K562 (cell line): ENCODE measurements around the gene DENND6B. TPM values are rescaled to one million over a fixed set of nuclear protein-coding genes. Genes with fewer than 3 reads are reported as not detected.
A peak's percentile ranks its signal among the peaks of the same experiment; 100 is the strongest.

Experiments used
- ATAC-seq: fragments of 200-7000 bp; cut with Tn5 transposase; 3 replicates; pipeline ENCODE4 v1.9.1; 2020; ENCODE audit warnings: moderate library complexity
- BruUV-seq: library from RNA; stranded (reverse); fragments of 400-500 nt; replicated peaks from 2 replicates; lab custom pipeline; 2021; lab: Mats Ljungman, UMichigan
- CTCF ChIA-PET: fragments of 300-600 bp; formaldehyde crosslinking; extraction: SDS; loops from one replicate; lab custom pipeline; 2021; ENCODE audit warnings: low intra/inter-chr PET ratio; lab: Yijun Ruan, JAX
- POLR2A ChIA-PET: fragments of 300-600, 350-650 bp; sonication (Branson Sonifier 250); formaldehyde crosslinking; extraction: SDS; loops from one replicate; lab custom pipeline; 2021; ENCODE audit warnings: antibody characterized with exemption, inconsistent platforms; lab: Yijun Ruan, JAX
- DNase-seq, 4 experiments: peaks; one replicate each; pipeline versions ENCODE4 v3.0.0 to v3.0.0-alpha.2; 2011 to 2018; ENCODE audit warnings: low spot score in 3 of 4, mixed read lengths in 3 of 4; ENCODE audit errors: extremely low read depth in 1 of 4
- FAIRE-seq: peaks from 2 replicates; lab custom pipeline; 2011; peaks lifted over from hg19 to GRCh38; lab: Jason Lieb, UNC
- H2AFZ ChIP-seq: 2 replicates; pipeline ENCODE4 v1.6.0; 2011; ENCODE audit warnings: low read depth, low read length, control low read depth, inconsistent platforms
- H3K27ac ChIP-seq: fragments of 200-600 bp; 3 replicates; pipeline ENCODE4 v1.8.0; 2011; ENCODE audit warnings: low read depth, mild to moderate bottlenecking, control low read depth, inconsistent platforms, low read length, moderate library complexity, mixed read lengths; ENCODE audit errors: extremely low read depth
- H3K27me3 ChIP-seq, 2 experiments: fragments of 300-600 bp in 1 of 2; 2 replicates in 1 of 2; 3 replicates in 1 of 2; pipeline versions ENCODE4 v1.6.0 to v1.8.0; 2011; ENCODE audit warnings: inconsistent platforms in 2 of 2, low read length in 2 of 2, mild to moderate bottlenecking in 1 of 2, mixed read lengths in 1 of 2, moderate library complexity in 1 of 2; ENCODE audit not compliant: control insufficient read depth in 2 of 2, insufficient read depth in 2 of 2
- H3K36me3 ChIP-seq: fragments of 300-600 bp; 3 replicates; pipeline ENCODE4 v1.8.0; 2011; ENCODE audit warnings: mild to moderate bottlenecking, low read length, inconsistent platforms; ENCODE audit not compliant: control insufficient read depth, insufficient read depth
- H3K4me1 ChIP-seq, 2 experiments: fragments of 200-600 bp in 1 of 2; replicated peaks in 1 of 2; 2 replicates in 1 of 2; 3 replicates in 1 of 2; pipeline versions ENCODE4 v1.5.1 to v1.8.0; 2011; ENCODE audit warnings: inconsistent platforms in 2 of 2, low read length in 2 of 2, mild to moderate bottlenecking in 1 of 2, mixed read lengths in 1 of 2, moderate library complexity in 1 of 2; ENCODE audit not compliant: control insufficient read depth in 2 of 2, insufficient read depth in 2 of 2
- H3K4me2 ChIP-seq: 2 replicates; pipeline ENCODE4 v1.6.1; 2011; ENCODE audit warnings: low read length, control low read depth, inconsistent platforms, mixed read lengths; ENCODE audit not compliant: insufficient read depth
- H3K4me3 ChIP-seq: fragments of 200-600 bp; sonication (generic), shearing (Covaris generic); 2 replicates; pipeline ENCODE4 v1.5.1; 2016; ENCODE audit warnings: control low read depth, inconsistent platforms
- H3K79me2 ChIP-seq: fragments of 200-600 bp; 3 replicates; pipeline ENCODE4 v1.8.0; 2011; ENCODE audit warnings: low read length, inconsistent platforms; ENCODE audit not compliant: control insufficient read depth, insufficient read depth
- H3K9ac ChIP-seq, 2 experiments: 2 replicates each; pipeline versions ENCODE4 v1.6.0 to v1.6.1; 2011; ENCODE audit warnings: low read depth in 2 of 2, low read length in 2 of 2, control low read depth in 1 of 2, inconsistent platforms in 1 of 2, mild to moderate bottlenecking in 1 of 2, mixed read lengths in 1 of 2; ENCODE audit not compliant: insufficient read depth in 1 of 2
- H3K9me1 ChIP-seq: one replicate; pipeline ENCODE4 v1.6.0; 2011; ENCODE audit warnings: inconsistent platforms, mild to moderate bottlenecking, low read length, moderate library complexity; ENCODE audit not compliant: control insufficient read depth, insufficient read depth
- H3K9me3 ChIP-seq: replicated peaks from 2 replicates; pipeline ENCODE4 v1.5.1; 2011; ENCODE audit warnings: low read depth, low read length, inconsistent platforms; ENCODE audit not compliant: control insufficient read depth, insufficient read depth
- H4K20me1 ChIP-seq: replicated peaks from 2 replicates; pipeline ENCODE4 v1.6.1; 2011; ENCODE audit warnings: low read length, inconsistent platforms, mixed read lengths; ENCODE audit not compliant: control insufficient read depth, insufficient read depth
- MIER1 ChIP-seq: fragments of 450-650 bp; IDR thresholded peaks from 2 replicates; pipeline ENCODE4 v1.6.1; 2016; ENCODE audit warnings: antibody characterized with exemption, mild to moderate bottlenecking, low read depth
- NFYB ChIP-seq: IDR thresholded peaks from 2 replicates; pipeline ENCODE4 v1.6.1; 2011; ENCODE audit warnings: mild to moderate bottlenecking, moderate library complexity; ENCODE audit not compliant: insufficient read length; ENCODE audit errors: extremely low read depth
- PRPF4 ChIP-seq: fragments of 200-400 bp; formaldehyde crosslinking; IDR thresholded peaks from one replicate; pipeline ENCODE4 v1.6.1; 2017; ENCODE audit warnings: low read length, low read depth, mild to moderate bottlenecking; ENCODE audit not compliant: insufficient read depth, poor library complexity, severe bottlenecking
- SLC30A9 ChIP-seq: fragments of 250-450 bp; sonication (Bioruptor Pico); IDR thresholded peaks from 2 replicates; pipeline ENCODE4 v1.8.0; 2022; ENCODE audit warnings: mild to moderate bottlenecking, moderate library complexity
- ZBTB33 ChIP-seq: sonication (generic); formaldehyde crosslinking; IDR thresholded peaks from 2 replicates; pipeline ENCODE4 v1.8.1; 2023; ENCODE audit warnings: mild to moderate bottlenecking, missing genetic modification reagents
- ZNF165 ChIP-seq: fragments of 250-450 bp; sonication (Bioruptor Pico); IDR thresholded peaks from 2 replicates; pipeline ENCODE4 v1.4.0; 2020; ENCODE audit warnings: borderline replicate concordance
- ZNF707 ChIP-seq: fragments of 250-450 bp; sonication (Bioruptor Pico); conservative IDR thresholded peaks from 2 replicates; pipeline ENCODE4 v1.8.0; 2022; ENCODE audit warnings: inconsistent platforms, mild to moderate bottlenecking, moderate library complexity
- WGBS: fragments of 100-300 bp; shearing (Covaris generic); methylation state at CpG from one replicate; pipeline ENCODE4 v1.1.6; 2016; ENCODE audit warnings: low coverage, mixed read lengths; ENCODE audit not compliant: insufficient coverage; ENCODE audit errors: missing lambda C conversion rate; 5-methylcytosine and 5-hydroxymethylcytosine counted together
- in situ Hi-C: fragments of 300-500 bp; cut with MboI; formaldehyde crosslinking; loops from 4 replicates; pipeline ENCODE4 v1.15.0; 2018; ENCODE audit warnings: inconsistent platforms, mixed read lengths
- intact Hi-C: fragments of 100-400 bp; cut with micrococcal nuclease; formaldehyde crosslinking; loops from 2 replicates; pipeline ENCODE4 v1.14.2; 2022
- polyA plus RNA-seq, 8 experiments: library from polyadenylated mRNA; depleted of rRNA in 4 of 8; stranded (reverse) in 5 of 8; unstranded in 3 of 8; fragments of >200 nt; fragmentation: Nextera tagmentation in 2 of 8; fragmentation: Illumina TruSeq in 1 of 8; extraction: Ambion mirVana in 2 of 8; extraction: Trizol in 1 of 8; gene quantifications; 2 replicates each; pipeline versions ENCODE4 v1.2.1 to v1.2.3, GENCODE V29; 2011 to 2014; ENCODE audit warnings: inconsistent platforms in 1 of 8, missing spikeins in 1 of 8
- total RNA-seq, 7 experiments: library from RNA; depleted of rRNA in 6 of 7; stranded (reverse); fragments of >200 nt in 6 of 7; fragmentation: Illumina TruSeq in 2 of 7; extraction: Trizol in 2 of 7; gene quantifications; 2 replicates each; pipeline versions ENCODE4 v1.2.1 to v1.2.3, GENCODE V29; 2011 to 2021; ENCODE audit warnings: low replicate concordance in 1 of 7
- TF ChIP-seq, protein P1 (sequence below), 2 experiments: IDR thresholded peaks; 2 replicates each; pipeline ENCODE4 v1.6.1; 2011; ENCODE audit warnings: borderline replicate concordance in 1 of 2, control low read depth in 1 of 2, low read depth in 1 of 2, low read length in 1 of 2, mild to moderate bottlenecking in 1 of 2, mixed read lengths in 1 of 2, moderate library complexity in 1 of 2; ENCODE audit not compliant: insufficient read depth in 1 of 2, insufficient read length in 1 of 2, poor library complexity in 1 of 2, severe bottlenecking in 1 of 2; ENCODE audit errors: extremely low read depth in 1 of 2

Gene DENND6B
- total and polyA plus RNA-seq, 9 of the 15 experiments (the other 6 are each of a cell fraction or from before 2014, with no cell fraction given): 0.07 to 3.7 (median 1.5) TPM

DNA sequence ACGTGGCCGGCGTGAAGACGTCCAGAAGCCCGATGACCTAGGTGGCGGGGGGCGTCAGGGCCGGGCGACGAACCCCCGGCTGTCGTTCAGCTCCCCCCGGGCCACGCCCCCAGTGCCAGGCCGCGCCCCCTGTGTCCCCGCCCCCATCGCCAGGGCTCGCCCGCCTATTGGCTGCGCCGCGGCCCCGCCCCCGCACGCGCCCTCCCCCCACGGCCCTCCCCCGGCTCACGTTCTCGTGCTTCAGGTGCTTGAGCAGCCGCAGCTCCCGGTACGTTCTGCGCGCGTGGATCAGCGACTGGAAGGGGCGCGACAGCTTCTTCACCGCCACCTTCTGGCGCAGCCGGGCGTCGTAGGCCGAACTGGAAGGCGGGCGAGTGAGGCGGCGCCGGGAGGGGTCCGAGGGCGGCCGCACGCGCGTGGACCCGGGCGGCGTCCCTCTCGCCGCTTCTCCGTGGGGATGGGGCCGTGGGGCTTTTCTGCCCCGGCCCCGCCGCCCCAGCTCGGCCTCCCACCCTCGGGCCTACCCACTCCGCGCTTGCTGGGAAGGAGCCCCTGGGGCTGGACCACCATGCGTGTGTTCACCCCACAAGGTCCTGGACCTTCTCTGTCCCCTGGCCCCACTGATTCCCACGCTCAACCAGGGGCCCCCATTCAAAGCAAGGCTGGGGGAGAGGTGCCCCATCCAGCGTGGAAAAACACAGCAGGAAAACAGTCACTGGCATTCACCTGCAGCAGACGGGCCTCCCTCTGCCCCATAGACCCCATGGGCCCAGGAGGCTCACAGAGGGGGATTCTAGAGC is 59.0 kb downstream of the DENND6B start (continued):
- no peak for TF ChIP-seq PRPF4
- no peak for TF ChIP-seq ZNF707
- no peak for TF ChIP-seq SLC30A9 (CRISPR knock-in tag)
- no peak for TF ChIP-seq NFYB
- TF ChIP-seq MIER1: no peak
- TF ChIP-seq, protein P1, sequence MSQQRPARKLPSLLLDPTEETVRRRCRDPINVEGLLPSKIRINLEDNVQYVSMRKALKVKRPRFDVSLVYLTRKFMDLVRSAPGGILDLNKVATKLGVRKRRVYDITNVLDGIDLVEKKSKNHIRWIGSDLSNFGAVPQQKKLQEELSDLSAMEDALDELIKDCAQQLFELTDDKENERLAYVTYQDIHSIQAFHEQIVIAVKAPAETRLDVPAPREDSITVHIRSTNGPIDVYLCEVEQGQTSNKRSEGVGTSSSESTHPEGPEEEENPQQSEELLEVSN (IDR thresholded peaks at IDR 0.05; ENCODE audit: borderline replicate concordance in 1 of 2, extremely low read depth in 1 of 2, insufficient read depth in 1 of 2, insufficient read length in 1 of 2, low read depth in 1 of 2, low read length in 1 of 2, poor library complexity in 1 of 2, severe bottlenecking in 1 of 2): peak in 1 of 2 experiments; percentile 68

GRCh38 chr22:50266994-50267393 is 59.8 kb downstream of the DENND6B start:
- H2AFZ ChIP-seq: no peak overlapping the region
- FAIRE-seq (no peak), ATAC-seq (no peak)
- H4K20me1 ChIP-seq: no peaks in the 10 kb centered on the region
- H3K36me3 ChIP-seq: 0 out of 3 replicates have a peak, but pooled peaks cover 3% of the 10 kb centered on the region
- 94% methylated on average over 17 of the region's 37 CpGs for WGBS
- no peaks in the 10 kb centered on the region for H3K9me3 ChIP-seq
- in situ Hi-C loops: no loop called here
- H3K4me2 ChIP-seq: no peak overlapping the region
- H3K79me2 ChIP-seq: no peaks in the 10 kb centered on the region; the same call in 2 of the 3 replicates
- TF ChIP-seq ZNF165 (CRISPR knock-in tag) (no peak), ZBTB33 (CRISPR knock-in tag) (peak; percentile 51; the same call in 1 of the 2 replicates)
- TF ChIP-seq, all 486 proteins: peak for 1
- ChIA-PET CTCF (no interaction called here), POLR2A (interaction anchor here (1.2 kb wide), 1 partner anchor 15 kb away, joined by 4 read pairs; no protein-coding TSS in a partner anchor)
- DNase-seq: no peak
- Histone ChIP-seq H3K9ac (no peak overlapping the region), H3K4me3 (no peak overlapping the region), H3K27ac (no peak overlapping the region), H3K4me1 (peaks cover 20 to 84% of the 10 kb centered on the region in 2 experiments; a peak in 4 of 5 replicates), H3K27me3 (no peaks in the 10 kb centered on the region), H3K9me1 (no peaks in the 10 kb centered on the region)
- intact Hi-C loops: no loop called here
- no TSS peak for BruUV-seq
